ENCODE data around the gene C22orf39. TPM values are rescaled to one million over a fixed set of nuclear protein-coding genes. Genes with fewer than 3 reads are reported as not detected.

Gene C22orf39
- total RNA-seq, 1 donor from 2014 or later: 26.6 TPM

DNA sequence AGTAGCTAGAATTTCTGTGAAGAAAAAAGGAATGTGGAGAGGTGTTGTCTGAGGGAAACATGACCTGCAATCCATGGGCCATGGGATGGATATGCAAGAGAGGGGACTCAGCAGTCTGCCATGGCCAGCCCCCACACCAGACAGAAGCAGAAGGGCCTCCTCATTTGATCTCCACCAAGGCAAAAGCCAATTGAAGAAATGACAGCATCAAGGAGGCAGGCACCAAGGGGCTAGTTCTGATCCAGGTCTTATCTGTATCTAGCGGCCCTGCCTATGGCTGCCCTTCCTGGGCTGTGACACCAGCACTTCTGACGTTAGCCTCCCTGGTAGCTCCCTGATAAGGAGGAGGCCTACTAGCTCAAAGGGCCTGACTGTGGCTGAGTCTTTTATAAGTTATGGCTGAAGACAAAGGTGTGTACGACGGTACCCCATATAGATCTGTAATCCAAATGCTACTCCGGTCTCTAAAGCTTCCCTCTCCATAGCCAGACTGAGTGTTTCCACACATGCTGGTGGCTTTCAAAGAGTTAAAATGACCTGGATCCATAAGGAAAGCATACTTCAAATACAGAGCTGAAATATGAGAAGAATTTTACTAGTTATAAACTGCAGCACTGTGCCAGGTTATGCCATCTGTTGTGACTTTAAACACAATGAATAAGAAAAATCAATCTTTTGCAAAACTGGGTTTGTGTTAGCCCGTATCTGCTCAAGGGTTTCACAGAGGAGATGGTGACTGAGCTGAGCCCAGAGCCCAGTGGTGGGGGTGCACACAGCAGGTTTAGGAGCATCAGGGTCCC is 50.4 kb downstream of the C22orf39 start:
- peaks cover 17% of the 10 kb centered on the region for H3K4me1 Mint-ChIP-seq (ENCODE audit: unreplicated experiment)
- no peak for DNase-seq (ENCODE audit: low spot score)
- H3K36me3 Mint-ChIP-seq (ENCODE audit: low read depth, unreplicated experiment): peaks cover 36% of the 10 kb centered on the region

DNA sequence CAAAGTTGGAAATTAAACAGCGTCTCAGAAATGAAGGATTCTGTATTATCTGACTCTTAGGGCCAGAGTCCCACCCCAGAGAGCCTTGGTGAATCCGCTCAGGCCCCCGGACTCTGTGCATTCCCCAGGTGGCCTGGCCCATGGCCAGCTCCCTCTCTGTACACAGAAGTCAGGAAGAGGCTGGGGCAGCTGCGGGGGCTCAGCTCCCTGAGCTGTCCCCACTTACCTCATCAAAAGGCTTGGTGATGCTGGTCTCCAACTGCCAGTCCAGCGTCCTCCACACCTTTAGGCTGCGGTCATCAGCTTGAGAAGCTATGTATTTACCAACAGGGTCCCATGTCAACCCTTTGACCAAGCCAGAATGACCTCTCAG is 51.0 kb downstream of the C22orf39 start:
- DNase-seq (ENCODE audit: low spot score): no peak
- H3K27ac Mint-ChIP-seq (ENCODE audit: unreplicated experiment): no peak overlapping the region
- peaks cover 33% of the 10 kb centered on the region for H3K36me3 Mint-ChIP-seq (ENCODE audit: low read depth, unreplicated experiment)
- no peak overlapping the region for H3K4me3 Mint-ChIP-seq (ENCODE audit: unreplicated experiment)
- H3K4me1 Mint-ChIP-seq (ENCODE audit: unreplicated experiment): peaks cover 11% of the 10 kb centered on the region
- no peaks in the 10 kb centered on the region for H3K9me3 Mint-ChIP-seq (ENCODE audit: unreplicated experiment)
- no peaks in the 10 kb centered on the region for H3K27me3 Mint-ChIP-seq (ENCODE audit: unreplicated experiment)
- TF ChIP-seq, protein P1, sequence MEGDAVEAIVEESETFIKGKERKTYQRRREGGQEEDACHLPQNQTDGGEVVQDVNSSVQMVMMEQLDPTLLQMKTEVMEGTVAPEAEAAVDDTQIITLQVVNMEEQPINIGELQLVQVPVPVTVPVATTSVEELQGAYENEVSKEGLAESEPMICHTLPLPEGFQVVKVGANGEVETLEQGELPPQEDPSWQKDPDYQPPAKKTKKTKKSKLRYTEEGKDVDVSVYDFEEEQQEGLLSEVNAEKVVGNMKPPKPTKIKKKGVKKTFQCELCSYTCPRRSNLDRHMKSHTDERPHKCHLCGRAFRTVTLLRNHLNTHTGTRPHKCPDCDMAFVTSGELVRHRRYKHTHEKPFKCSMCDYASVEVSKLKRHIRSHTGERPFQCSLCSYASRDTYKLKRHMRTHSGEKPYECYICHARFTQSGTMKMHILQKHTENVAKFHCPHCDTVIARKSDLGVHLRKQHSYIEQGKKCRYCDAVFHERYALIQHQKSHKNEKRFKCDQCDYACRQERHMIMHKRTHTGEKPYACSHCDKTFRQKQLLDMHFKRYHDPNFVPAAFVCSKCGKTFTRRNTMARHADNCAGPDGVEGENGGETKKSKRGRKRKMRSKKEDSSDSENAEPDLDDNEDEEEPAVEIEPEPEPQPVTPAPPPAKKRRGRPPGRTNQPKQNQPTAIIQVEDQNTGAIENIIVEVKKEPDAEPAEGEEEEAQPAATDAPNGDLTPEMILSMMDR (IDR thresholded peaks at IDR 0.05; ENCODE audit: unreplicated experiment): no peak

More for the DNA sequence above, 50.4 kb downstream of the C22orf39 start:
- H3K9me3 Mint-ChIP-seq (ENCODE audit: unreplicated experiment): no peaks in the 10 kb centered on the region
- no peak overlapping the region for H3K4me3 Mint-ChIP-seq (ENCODE audit: unreplicated experiment)
- peaks cover 2% of the 10 kb centered on the region for H3K27me3 Mint-ChIP-seq (ENCODE audit: unreplicated experiment)
- H3K27ac Mint-ChIP-seq (ENCODE audit: unreplicated experiment): no peak overlapping the region
- TF ChIP-seq, protein P1 (IDR thresholded peaks at IDR 0.05; ENCODE audit: unreplicated experiment): no peak

- TF ChIP-seq, protein P1 (IDR thresholded peaks at IDR 0.05; ENCODE audit: unreplicated experiment): no peak
- no peaks in the 10 kb centered on the region for H3K27me3 Mint-ChIP-seq (ENCODE audit: unreplicated experiment)
- H3K36me3 Mint-ChIP-seq (ENCODE audit: low read depth, unreplicated experiment): peaks cover 26% of the 10 kb centered on the region
- no peak for DNase-seq (ENCODE audit: low spot score)
- H3K9me3 Mint-ChIP-seq (ENCODE audit: unreplicated experiment): no peaks in the 10 kb centered on the region
- H3K27ac Mint-ChIP-seq (ENCODE audit: unreplicated experiment): no peak overlapping the region
- no peaks in the 10 kb centered on the region for H3K4me1 Mint-ChIP-seq (ENCODE audit: unreplicated experiment)
- no peak overlapping the region for H3K4me3 Mint-ChIP-seq (ENCODE audit: unreplicated experiment)
Observed at GRCh38 chr22:19395276-19395675, 52.2 kb downstream of the C22orf39 start.

- H3K4me3 Mint-ChIP-seq (ENCODE audit: unreplicated experiment): peak overlapping the region; percentile 43
- no peaks in the 10 kb centered on the region for H3K4me1 Mint-ChIP-seq (ENCODE audit: unreplicated experiment)
- H3K27me3 Mint-ChIP-seq (ENCODE audit: unreplicated experiment): no peaks in the 10 kb centered on the region
- H3K9me3 Mint-ChIP-seq (ENCODE audit: unreplicated experiment): no peaks in the 10 kb centered on the region
- DNase-seq (ENCODE audit: low spot score): no peak
- TF ChIP-seq, protein P1 (IDR thresholded peaks at IDR 0.05; ENCODE audit: unreplicated experiment): no peak
- no peak overlapping the region for H3K27ac Mint-ChIP-seq (ENCODE audit: unreplicated experiment)
- H3K36me3 Mint-ChIP-seq (ENCODE audit: low read depth, unreplicated experiment): peaks cover 30% of the 10 kb centered on the region
Observed at GRCh38 chr22:19394274-19395050, 53.0 kb downstream of the C22orf39 start.

- no peak overlapping the region for H3K27ac Mint-ChIP-seq (ENCODE audit: unreplicated experiment)
- no peaks in the 10 kb centered on the region for H3K9me3 Mint-ChIP-seq (ENCODE audit: unreplicated experiment)
- no peaks in the 10 kb centered on the region for H3K27me3 Mint-ChIP-seq (ENCODE audit: unreplicated experiment)
- DNase-seq (ENCODE audit: low spot score): no peak
- no peak overlapping the region for H3K4me3 Mint-ChIP-seq (ENCODE audit: unreplicated experiment)
- TF ChIP-seq, protein P1 (IDR thresholded peaks at IDR 0.05; ENCODE audit: unreplicated experiment): no peak
- H3K4me1 Mint-ChIP-seq (ENCODE audit: unreplicated experiment): no peaks in the 10 kb centered on the region
- peaks cover 32% of the 10 kb centered on the region for H3K36me3 Mint-ChIP-seq (ENCODE audit: low read depth, unreplicated experiment)
Observed at GRCh38 chr22:19393704-19394103, 53.8 kb downstream of the C22orf39 start.

All from endothelial cell (in vitro differentiated cells).